Stimulated activated CD4-positive, alpha-beta T cell treated with anti-CD3 and anti-CD28 coated beads, Interleukin-2, amount 100 ng/mL, for 24 hours (primary cell): Measurements from ENCODE around the gene TSPAN5.

Experiments
- DNase-seq, 2 donors: peaks; one replicate each; pipeline ENCODE4 v3.0.0-alpha.2; 2020

The TSPAN5 gene

DNA sequence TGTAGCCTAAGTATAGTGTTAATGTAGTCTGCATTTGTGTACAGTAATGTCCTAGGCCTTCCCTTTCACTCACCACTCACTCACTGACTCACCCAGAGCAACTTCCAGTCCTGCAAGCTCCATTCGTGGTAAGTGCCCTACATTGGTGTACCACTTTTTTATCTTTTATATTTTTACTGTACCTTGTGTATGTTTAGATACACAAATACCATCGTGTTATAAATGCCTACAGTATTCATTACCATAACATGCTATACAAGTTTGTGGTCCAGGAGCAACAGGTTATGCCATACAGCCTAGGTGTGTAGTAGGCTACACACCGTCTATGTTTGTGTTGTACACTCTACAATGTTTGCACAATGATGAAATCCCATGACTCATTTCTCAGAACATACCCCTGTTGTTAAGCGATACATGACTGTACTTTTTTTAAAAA is 15.4 kb downstream of the TSPAN5 start:
- no peak for DNase-seq

DNA sequence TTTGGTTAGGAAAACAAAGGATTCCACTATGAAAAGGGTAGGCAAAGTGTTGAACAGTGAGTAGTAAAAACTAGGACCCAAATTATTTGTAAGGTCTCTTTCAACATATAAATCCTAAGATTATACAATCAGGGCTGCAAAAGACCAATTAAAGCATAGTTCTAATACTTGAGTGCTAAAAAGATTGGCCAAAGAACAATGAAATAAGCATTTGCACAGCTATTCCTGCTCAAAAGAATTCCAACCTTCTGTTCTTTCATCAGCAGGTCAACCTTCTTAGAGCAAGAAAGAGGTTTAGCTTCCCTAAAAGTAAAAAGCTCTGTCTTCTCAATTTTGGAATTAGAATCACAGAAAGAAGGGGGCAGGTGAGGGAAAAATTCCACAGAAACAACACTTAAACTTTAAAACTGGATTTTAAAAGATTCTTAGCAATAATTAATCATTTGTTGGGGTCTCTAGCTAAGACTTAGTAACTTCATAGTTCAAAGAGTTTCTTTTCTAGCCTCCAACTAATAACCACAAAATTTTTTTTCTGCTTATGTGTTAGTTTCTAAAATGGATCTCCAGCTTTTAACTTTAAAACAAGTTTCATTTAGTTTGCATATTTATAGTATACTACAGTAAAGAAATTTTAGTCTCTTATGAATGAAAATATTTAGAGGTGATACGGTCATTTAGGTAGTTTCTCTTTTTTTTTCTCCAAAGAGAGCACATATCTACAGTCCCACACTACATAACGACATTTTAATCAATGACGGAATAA is 16.3 kb downstream of the TSPAN5 start:
- no peak for DNase-seq

GRCh38 chr4:98641376-98641775 is 17.0 kb downstream of the TSPAN5 start:
- no peak for DNase-seq

DNA sequence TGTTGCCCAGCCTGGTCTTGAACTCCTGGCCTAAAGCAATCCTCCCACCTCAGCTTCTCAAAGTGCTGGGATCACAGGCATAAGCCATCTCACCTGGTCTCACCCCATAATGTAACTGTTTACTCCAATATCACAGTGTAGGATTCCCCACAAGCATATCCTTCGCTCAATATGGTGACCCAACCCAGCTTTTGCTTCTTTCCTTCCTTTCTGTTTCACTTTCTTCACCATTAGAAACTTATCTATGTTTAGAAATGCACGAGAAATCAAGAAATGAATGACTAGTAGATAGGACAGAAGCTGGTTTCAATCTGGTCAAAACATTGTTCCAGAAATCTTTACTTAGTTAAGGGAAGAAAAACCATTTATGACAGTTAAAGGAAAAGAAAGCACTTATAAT is 18.9 kb downstream of the TSPAN5 start:
- no peak for DNase-seq

GRCh38 chr4:98639108-98639507 is 19.3 kb downstream of the TSPAN5 start:
- no peak for DNase-seq

DNA sequence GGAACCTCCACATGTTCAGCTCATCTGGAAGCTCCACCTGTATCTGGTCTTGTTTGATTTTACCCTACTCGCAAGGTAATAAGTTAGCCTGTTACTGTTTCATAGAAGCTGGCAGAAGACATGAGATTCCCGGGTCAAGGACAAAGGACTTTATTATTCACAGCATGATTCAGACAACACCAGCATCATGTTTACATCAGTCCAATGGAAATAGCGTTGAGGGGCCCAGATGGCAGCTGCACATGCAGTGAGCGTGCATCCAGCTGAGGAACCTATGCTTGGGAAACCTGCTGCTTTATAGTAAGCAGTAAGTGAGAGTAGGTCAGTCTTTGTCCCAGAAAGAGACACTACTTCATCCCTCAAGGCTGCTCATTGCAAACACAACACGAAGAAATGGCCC is 19.8 kb downstream of the TSPAN5 start:
- no peak for DNase-seq

GRCh38 chr4:98634061-98634460 is 24.4 kb downstream of the TSPAN5 start:
- DNase-seq = no peak

GRCh38 chr4:98633159-98633558 is 25.3 kb downstream of the TSPAN5 start:
- DNase-seq = no peak

DNA sequence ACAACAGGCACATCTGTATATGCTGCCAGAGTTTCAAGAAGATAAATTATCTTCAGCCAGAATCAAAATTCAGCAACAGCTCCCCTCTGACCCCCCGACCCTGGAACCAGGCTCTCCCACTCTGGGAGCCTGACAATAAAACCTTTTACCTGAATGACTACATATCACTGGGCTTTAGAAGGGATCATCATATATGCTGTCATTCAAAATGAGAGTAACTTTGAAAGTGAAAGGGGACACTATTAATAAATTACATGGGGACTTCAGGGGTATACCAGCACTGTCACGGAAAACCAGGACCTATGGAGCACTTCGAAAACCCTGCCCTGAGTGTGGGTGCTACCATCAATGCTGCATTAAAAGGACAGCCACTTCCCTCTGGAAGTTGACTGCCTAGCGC is 26.2 kb downstream of the TSPAN5 start:
- DNase-seq = no peak

GRCh38 chr4:98631506-98631905 is 26.9 kb downstream of the TSPAN5 start:
- no peak for DNase-seq

GRCh38 chr4:98630737-98631454 is 27.5 kb downstream of the TSPAN5 start:
- DNase-seq = no peak

- no peak for DNase-seq
These were observed 30.7 kb downstream of the TSPAN5 start for GRCh38 chr4:98627531-98628257.

GRCh38 chr4:98626350-98626749 is 32.1 kb downstream of the TSPAN5 start:
- DNase-seq = no peak

DNA sequence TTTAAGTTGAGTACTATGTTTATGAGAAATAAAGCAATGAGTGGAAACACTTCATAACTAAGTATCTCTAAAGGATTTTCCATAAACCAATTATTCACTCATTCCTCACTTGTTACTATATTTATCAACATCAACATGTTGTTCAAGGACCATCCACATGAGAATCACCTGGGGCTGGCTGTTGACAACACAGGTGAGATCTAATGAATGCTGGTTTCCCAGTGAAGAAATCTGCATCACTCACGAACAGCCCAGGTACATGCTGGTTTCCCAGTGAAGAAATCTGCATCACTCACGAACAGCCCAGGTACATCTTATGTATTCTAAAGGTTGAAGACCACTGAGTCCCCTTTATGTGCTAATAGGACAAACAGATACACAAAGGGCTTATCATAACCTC is 32.5 kb downstream of the TSPAN5 start:
- no peak for DNase-seq

DNA sequence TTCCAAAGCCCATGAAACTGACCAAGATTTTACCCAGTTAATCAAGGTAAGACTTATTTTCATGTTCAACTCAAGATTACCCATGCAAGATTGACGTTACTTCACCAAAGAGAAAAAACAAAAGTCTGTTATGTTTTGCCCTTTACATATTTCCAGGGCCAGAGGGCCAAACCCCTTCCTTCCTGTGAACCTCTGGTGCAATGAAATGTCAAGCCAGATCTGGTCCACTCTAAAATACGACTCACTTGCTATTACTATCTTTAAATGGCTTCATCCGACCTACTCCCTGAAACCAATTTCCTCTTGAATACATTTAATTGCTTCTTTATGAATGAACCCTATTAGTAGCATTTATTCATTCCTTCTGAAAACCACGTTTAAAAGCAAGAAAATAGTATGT is 33.0 kb downstream of the TSPAN5 start:
- DNase-seq = no peak

DNA sequence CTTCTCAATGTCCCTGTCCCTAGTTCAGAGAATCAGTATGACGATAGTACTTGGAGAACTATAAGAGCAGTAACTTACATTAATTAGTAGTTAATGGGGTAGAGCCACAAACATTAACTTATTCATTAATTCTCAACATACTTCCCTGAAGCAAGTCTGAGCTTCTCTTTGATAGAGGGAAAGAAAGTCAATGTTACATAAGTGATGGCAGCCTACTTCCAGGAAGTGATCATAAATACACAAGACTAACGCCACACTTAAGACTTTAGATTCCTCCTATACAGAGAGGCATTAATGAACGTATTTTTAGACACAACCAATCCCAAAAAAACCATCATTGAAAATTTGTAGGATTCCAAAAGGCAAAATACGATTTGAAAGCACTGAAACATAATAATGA is 33.8 kb downstream of the TSPAN5 start:
- DNase-seq = no peak

DNA sequence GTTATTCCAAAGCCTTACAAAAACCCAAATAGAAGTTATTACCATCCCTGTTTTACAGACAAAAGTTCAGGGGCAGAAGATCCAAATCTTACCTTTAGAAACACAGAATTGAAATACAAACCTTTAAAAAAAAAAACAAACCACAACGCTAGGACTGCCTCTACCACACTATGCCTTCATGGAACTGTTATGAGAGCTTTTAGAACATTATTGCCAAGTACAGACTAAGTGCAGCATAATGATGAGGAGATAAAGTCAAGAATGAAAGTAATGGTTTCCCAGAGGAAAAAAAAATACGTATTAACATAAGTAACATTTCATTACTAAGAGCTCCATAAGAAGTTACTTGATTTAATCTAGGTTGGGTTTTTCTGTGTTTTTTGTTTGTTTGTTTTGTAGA is 34.3 kb downstream of the TSPAN5 start:
- DNase-seq = no peak

GRCh38 chr4:98623126-98623802 is 35.1 kb downstream of the TSPAN5 start:
- DNase-seq = no peak

DNA sequence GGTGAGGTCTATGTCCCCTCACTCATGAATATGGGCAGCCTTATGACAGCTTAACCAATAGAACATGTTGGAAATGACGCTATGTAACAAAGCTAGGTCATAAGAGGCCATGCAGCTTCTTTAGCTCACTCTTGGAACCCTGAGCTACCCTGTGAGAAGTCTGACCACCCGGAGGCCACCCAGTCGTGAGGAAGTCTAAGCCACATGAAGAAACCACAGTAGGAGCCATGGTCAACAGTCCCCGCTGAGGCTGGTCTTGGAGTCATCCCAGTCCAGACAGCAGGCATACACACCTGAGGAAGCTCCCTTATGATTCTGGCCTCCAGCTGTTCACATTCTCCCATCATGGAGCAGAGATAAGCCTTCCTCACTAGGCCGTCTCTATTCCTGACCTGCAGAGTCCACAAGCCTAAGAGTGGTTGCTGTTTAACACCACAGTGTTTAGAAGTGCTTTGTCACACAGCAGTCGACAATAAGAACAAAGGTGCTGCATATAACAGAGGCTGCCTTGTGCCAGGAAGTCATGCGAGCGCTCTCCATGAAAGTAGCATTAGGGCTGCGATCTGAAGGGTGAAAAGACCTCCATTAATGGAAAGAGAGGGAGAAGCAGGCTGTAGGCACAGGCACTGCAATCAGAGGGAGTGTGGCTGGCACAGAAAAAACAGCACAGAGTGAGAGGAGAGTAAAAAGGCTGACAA is 38.2 kb downstream of the TSPAN5 start:
- no peak for DNase-seq

DNA sequence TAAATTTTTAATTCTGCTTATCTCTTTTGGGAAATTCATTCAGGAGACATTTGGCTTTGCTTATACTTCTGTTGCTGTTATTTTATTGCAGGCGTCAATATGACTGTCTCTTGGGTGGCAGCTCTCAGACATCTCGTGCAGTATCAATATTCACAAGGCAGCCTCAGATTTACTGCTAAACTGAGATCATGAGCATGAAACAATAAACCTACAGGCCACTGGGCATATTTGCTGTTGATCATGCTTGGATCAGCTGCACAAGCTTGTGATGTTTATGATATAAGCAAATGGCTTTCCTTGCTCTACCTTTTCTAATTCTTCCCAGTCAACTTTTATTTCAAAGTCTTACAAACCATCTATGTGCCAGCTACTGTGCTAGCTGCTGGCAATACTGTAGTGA is 39.2 kb downstream of the TSPAN5 start:
- no peak for DNase-seq

- no peak for DNase-seq
These were observed 39.7 kb downstream of the TSPAN5 start for GRCh38 chr4:98618680-98619079.

GRCh38 chr4:98617358-98618047 is 40.9 kb downstream of the TSPAN5 start:
- DNase-seq = no peak
